ENCODE measurements around the gene RHEB. TPM values are rescaled to one million over a fixed set of nuclear protein-coding genes. Genes with fewer than 3 reads are reported as not detected.

RHEB gene
- total RNA-seq, 1 donor from 2014 or later: 113 TPM

DNA sequence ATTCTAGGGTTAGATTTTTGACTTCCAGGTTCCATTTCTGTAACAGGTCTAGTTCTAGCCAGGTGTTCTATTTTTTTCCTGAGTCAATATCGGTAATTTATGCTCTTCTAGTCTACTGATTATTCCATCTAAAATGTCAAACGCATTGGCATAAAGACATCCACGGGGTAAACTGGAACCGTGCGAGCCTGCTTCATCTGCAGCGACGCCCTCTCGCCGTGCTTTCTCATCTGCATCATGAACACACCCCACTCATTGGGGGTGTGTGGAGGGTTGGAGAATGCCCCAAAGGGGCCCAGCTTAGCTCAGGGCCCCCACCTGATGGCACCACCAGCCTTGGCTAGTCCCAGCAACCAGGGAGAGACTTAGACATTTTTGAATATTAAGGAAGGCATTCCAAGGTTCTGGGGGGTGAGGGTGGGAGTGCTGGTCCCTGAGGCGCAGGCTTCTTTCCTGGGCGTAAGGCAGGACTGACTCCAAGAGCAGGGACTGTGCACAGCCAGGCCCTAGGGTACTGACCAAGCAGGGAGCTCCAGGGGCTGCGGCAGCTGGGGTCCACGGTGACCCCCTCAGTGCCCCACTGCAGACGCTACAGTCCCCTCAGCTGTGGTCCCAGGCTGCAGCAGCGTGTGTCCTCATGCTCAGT lies 66.9 kb downstream of the RHEB start:
- no peak overlapping the region for H3K4me3 ChIP-seq
- intact Hi-C loops (cut with micrococcal nuclease): no loop called here
- H3K4me1 ChIP-seq: peaks cover 10% of the 10 kb centered on the region
- H3K27ac ChIP-seq (replicated peaks): no peak overlapping the region
- no peaks in the 10 kb centered on the region for H3K36me3 ChIP-seq
- no peaks in the 10 kb centered on the region for H3K27me3 ChIP-seq (ENCODE audit: low read depth)
- no peaks in the 10 kb centered on the region for H3K9me3 ChIP-seq (replicated peaks)
- TF ChIP-seq, protein P1, sequence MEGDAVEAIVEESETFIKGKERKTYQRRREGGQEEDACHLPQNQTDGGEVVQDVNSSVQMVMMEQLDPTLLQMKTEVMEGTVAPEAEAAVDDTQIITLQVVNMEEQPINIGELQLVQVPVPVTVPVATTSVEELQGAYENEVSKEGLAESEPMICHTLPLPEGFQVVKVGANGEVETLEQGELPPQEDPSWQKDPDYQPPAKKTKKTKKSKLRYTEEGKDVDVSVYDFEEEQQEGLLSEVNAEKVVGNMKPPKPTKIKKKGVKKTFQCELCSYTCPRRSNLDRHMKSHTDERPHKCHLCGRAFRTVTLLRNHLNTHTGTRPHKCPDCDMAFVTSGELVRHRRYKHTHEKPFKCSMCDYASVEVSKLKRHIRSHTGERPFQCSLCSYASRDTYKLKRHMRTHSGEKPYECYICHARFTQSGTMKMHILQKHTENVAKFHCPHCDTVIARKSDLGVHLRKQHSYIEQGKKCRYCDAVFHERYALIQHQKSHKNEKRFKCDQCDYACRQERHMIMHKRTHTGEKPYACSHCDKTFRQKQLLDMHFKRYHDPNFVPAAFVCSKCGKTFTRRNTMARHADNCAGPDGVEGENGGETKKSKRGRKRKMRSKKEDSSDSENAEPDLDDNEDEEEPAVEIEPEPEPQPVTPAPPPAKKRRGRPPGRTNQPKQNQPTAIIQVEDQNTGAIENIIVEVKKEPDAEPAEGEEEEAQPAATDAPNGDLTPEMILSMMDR (IDR thresholded peaks at IDR 0.05; ENCODE audit: borderline replicate concordance): no peak
- DNase-seq: no peak

DNA sequence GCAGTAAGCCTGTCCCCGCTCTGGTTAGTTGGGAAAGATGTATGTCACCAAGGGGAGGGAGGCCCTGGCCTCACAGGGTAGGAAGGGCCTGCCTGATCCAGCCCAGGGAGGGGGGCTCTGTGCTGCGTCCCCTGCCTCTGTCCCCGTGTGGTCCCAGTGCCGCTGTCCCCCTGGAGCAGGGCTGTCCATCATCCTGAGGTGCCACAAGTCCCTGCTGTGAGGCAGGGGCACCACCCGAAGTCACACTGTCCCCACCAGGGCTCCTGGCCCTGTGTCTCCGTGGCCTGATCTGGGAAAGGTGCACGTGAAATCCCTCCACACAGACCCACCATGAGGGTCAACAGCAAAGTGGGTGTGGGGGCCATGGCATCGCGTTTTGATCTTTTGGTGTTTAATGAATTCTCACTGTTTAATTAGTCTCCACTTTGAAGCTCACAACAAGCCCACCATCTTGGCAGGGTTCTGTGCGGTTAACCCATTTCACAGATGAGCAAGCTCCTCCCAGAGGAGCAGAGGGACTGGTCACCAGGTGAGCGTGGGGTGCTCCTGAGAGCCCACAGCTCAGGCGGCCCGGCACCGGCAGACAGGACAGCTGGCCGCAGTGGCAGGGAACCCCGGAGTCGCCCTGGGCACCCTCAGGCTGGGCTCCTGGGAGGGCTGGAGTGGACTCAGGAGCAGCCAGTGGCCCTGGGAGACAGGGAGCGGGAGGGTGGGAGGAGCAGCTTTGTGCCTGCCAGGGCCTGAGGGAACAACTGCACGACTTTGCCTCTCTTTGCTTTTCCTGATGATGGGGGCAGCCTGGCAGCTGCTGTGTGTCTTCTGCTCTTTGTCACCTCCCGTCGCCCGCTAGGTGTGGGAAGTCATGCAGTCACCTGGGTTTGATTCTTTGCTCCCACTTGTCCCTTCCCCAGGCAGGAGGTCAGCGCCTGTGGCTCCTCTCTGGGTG lies 67.8 kb downstream of the RHEB start:
- Histone ChIP-seq H3K9me3 (replicated peaks) (no peaks in the 10 kb centered on the region), H3K36me3 (no peaks in the 10 kb centered on the region), H3K4me1 (peaks cover 10% of the 10 kb centered on the region), H3K27ac (replicated peaks) (no peak overlapping the region), H3K27me3 (ENCODE audit: low read depth) (no peaks in the 10 kb centered on the region), H3K4me3 (no peak overlapping the region)
- DNase-seq: no peak
- TF ChIP-seq, protein P1 (IDR thresholded peaks at IDR 0.05; ENCODE audit: borderline replicate concordance): no peak
- intact Hi-C loops (cut with micrococcal nuclease): no loop called here

DNA sequence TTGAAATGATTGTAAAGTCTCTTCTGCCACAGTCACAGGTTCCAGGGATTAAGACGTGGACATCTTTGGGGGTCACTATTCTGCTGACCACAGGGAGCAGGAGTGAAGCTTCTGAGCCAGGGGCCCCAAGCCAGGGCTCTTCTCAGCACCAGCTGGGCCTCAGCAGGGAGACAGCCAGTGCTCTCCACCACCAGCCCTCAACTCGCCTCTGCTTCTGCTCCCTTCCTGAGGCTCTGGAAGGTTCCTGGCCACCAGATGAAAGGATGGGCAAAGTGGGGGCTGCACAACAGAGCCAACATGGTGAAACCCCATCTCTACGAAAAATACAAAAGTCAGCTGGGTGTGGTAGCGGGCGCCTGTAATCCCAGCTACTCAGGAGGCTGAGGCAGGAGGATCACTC lies 68.5 kb downstream of the RHEB start:
- no peak for DNase-seq
- intact Hi-C loops (cut with micrococcal nuclease): no loop called here
- Histone ChIP-seq H3K27ac (replicated peaks) (no peak overlapping the region), H3K27me3 (ENCODE audit: low read depth) (no peaks in the 10 kb centered on the region), H3K9me3 (replicated peaks) (no peaks in the 10 kb centered on the region), H3K36me3 (no peaks in the 10 kb centered on the region), H3K4me1 (peaks cover 10% of the 10 kb centered on the region), H3K4me3 (no peak overlapping the region)
- TF ChIP-seq, protein P1 (IDR thresholded peaks at IDR 0.05; ENCODE audit: borderline replicate concordance): no peak

DNA sequence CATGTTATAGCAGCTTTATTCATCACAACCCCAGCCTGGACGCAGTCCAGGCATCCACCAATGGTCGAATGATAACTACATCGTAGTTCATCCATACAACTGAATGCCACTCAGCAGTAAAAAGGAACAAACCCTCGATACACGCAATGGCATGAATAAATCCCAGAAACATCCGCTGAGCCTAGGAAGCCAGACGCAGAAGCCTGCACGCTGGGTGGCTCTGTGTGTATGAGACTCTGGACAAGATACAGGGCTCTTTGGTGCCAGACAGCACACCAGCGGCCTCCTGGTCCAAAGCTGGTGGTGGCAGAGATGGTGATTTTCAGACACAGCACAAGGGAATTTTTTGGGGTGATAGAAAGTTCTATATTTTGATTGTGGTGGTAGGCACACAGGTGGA lies 69.7 kb downstream of the RHEB start:
- TF ChIP-seq, protein P1 (IDR thresholded peaks at IDR 0.05; ENCODE audit: borderline replicate concordance): no peak
- no peaks in the 10 kb centered on the region for H3K9me3 ChIP-seq (replicated peaks)
- no peaks in the 10 kb centered on the region for H3K27me3 ChIP-seq (ENCODE audit: low read depth)
- peaks cover 10% of the 10 kb centered on the region for H3K4me1 ChIP-seq
- H3K4me3 ChIP-seq: no peak overlapping the region
- H3K36me3 ChIP-seq: no peaks in the 10 kb centered on the region
- DNase-seq: no peak
- H3K27ac ChIP-seq (replicated peaks): no peak overlapping the region
- intact Hi-C loops (cut with micrococcal nuclease): loop anchor here (5.0 to 10.0 kb wide), 2 partner anchors 85 to 307 kb away; no protein-coding TSS in a partner anchor

DNA sequence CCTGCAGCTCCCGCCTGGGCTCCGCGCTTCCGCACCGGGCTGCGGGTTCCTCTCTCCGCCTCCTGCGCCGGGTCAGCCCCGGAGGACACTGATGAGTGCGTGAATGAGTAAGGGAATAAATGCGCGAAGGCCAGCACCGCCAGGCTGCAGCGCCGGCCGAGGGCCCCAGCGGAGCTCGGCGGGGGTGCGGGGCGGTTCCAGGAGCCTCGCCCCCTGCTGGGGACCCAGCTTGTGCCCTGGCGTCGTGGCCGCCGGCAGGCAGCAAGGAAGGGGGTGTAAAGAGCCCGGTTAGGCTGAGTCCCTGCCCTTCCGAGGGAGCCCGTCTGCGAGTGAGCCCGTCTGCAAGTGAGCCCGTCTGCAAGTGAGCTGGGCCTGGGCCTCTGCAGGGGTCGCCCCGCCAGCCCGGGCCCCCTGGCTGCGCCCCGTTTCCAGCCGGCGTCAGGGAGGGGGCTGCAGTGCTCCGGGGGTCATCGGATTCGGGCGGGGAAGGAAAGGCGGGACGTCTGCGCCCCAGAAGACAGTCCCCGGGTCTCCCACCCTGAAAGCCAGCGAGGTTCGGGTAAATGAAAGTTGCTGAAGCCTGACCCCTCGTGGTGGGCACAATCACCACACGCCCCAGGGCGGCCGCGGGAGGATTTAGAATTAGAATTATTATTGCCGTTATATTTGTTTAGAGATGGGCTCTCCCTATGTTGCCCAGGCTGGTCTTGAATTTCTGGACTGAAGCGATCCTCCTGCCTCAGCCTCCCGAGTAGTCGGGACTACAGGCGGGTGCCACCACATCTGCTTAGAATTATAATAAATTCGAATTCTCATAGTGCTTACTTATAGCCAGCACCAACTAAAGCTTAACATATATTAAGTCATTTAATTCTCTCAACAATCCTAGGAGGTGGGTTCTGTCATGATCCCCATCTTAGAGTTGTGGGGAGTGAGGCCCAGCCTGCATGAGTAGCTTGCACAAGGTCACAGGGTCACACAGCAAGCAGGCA lies 71.1 kb downstream of the RHEB start:
- Histone ChIP-seq H3K4me3 (peak overlapping the region; percentile 72), H3K4me1 (peaks cover 10% of the 10 kb centered on the region), H3K27me3 (ENCODE audit: low read depth) (no peaks in the 10 kb centered on the region), H3K9me3 (replicated peaks) (no peaks in the 10 kb centered on the region), H3K36me3 (no peaks in the 10 kb centered on the region), H3K27ac (replicated peaks) (peak overlapping the region; percentile 46)
- peak; percentile 65 for DNase-seq
- intact Hi-C loops (cut with micrococcal nuclease): loop anchor here (5.0 to 10.0 kb wide), 2 partner anchors 84 to 309 kb away; no protein-coding TSS in a partner anchor
- TF ChIP-seq, protein P1 (IDR thresholded peaks at IDR 0.05; ENCODE audit: borderline replicate concordance): peak; percentile 87

Measured in left ventricle myocardium inferior (tissue), 1 donor.